Ovary (tissue), 10 donors: ENCODE data around the gene ARL17A. TPM values are rescaled to one million over a fixed set of nuclear protein-coding genes. Genes with fewer than 3 reads are reported as not detected.
"Not testable (repeated sequence)": the region's sequence is repeated elsewhere in the genome, so short reads cannot be mapped to it uniquely, and the experiment has no call there.

Source experiments
- DNase-seq, 5 donors: peaks; one replicate each; pipeline ENCODE4 v3.0.0-alpha.2; 2019 to 2020
- H3K27ac ChIP-seq, 2 donors: fragments of 200-600 bp; one replicate each; pipeline versions ENCODE4 v1.5.1 to v1.8.0; 2019 to 2022
- H3K27me3 ChIP-seq: fragments of 200-600 bp; one replicate; pipeline ENCODE4 v1.8.0; 2022
- H3K36me3 ChIP-seq: fragments of 200-600 bp; sonication (generic); one replicate; pipeline ENCODE4 v1.5.1; 2019
- H3K4me1 ChIP-seq: one replicate; pipeline ENCODE4 v1.8.1; 2013; ENCODE audit warnings: mild to moderate bottlenecking, moderate library complexity; ENCODE audit not compliant: insufficient read depth
- H3K4me3 ChIP-seq: fragments of 200-600 bp; sonication (generic); one replicate; pipeline ENCODE4 v1.5.1; 2017
- H3K9me3 ChIP-seq, 2 donors: fragments of 200-600 bp in 1 of 2; sonication (generic) in 1 of 2; one replicate each; pipeline versions ENCODE4 v1.5.1 to v1.8.1; 2013 to 2019; ENCODE audit warnings: mild to moderate bottlenecking in 1 of 2, moderate library complexity in 1 of 2
- WGBS, 3 donors: extraction: QIAGEN DNeasy Blood & Tissue Kit in 1 of 3; methylation state at CpG; one replicate each; pipeline versions ENCODE4 v1.1.5 to v1.1.7; 2013 to 2017; 5-methylcytosine and 5-hydroxymethylcytosine counted together
- intact Hi-C, 4 donors: fragments of 100-400 bp; cut with DNase I; formaldehyde crosslinking; loops; one replicate each; pipeline versions ENCODE4 v1.11.0 to v1.15.1; 2022 to 2023
- long read RNA-seq, 3 donors: library from polyadenylated mRNA in 2 of 3; unstranded in 2 of 3; transcript quantifications; one replicate each; pipeline ENCODE4 v2.0.0 and lab custom pipeline, GENCODE V29; 2021 to 2026
- polyA plus RNA-seq, 2 donors: library from polyadenylated mRNA; stranded (reverse); fragments of 200-250 nt in 1 of 2; fragments of 350-450 nt in 1 of 2; fragmentation: Illumina TruSeq in 1 of 2; extraction: RNeasy Lipid Tissue Mini Kit (QIAGEN cat#74804) in 1 of 2; gene quantifications; one replicate each; pipeline ENCODE4 v1.2.3, GENCODE V29; 2013 to 2014
- total RNA-seq, 7 donors: library from RNA; depleted of rRNA in 2 of 7; stranded (reverse); fragments of >200 nt in 2 of 7; fragmentation: NEBNext Ultra II Directional in 3 of 7; extraction: Animal tissue kit (Norgen Biotek cat#: 25700) in 3 of 7; gene quantifications; one replicate each; pipeline versions ENCODE4 v1.1.0 to v1.2.4, GENCODE V29; 2016 to 2023
- donor health status: DM: no; HTN: no; CAD: no; lungs with moderate emphysema.
- donor health status: DM: no; HTN: no; CAD: no.
- donor health status: Bipolar disorder and iron deficiency.
- donor health status: DM: yes; HTN: yes; CAD: no.
- donor health status: DM: no; HTN: no; CAD: no.
- donor health status: DM: yes; HTN: yes; CAD: no.

Gene ARL17A
- 10 to 100 TPM in 5 of 7 donors, 1 to 10 TPM in 2; 8.3 to 23.8 (median 17.9) TPM for total RNA-seq
- 1 to 10 TPM; 5.2 to 9.2 TPM for polyA plus RNA-seq
- long read RNA-seq, donor 1, partial matches to known transcripts, result 1 of 38 reads
- long read RNA-seq, donor 1, other reads (novel, unspliced or antisense), result 32 of 38 reads
- long read RNA-seq, donor 2, partial matches to known transcripts, result 0 of 1 reads
- long read RNA-seq, donor 2, other reads (novel, unspliced or antisense), result 0 of 1 reads
- long read RNA-seq, donor 3, partial matches to known transcripts, result 3 of 34 reads
- long read RNA-seq, donor 3, other reads (novel, unspliced or antisense), result 30 of 34 reads

DNA sequence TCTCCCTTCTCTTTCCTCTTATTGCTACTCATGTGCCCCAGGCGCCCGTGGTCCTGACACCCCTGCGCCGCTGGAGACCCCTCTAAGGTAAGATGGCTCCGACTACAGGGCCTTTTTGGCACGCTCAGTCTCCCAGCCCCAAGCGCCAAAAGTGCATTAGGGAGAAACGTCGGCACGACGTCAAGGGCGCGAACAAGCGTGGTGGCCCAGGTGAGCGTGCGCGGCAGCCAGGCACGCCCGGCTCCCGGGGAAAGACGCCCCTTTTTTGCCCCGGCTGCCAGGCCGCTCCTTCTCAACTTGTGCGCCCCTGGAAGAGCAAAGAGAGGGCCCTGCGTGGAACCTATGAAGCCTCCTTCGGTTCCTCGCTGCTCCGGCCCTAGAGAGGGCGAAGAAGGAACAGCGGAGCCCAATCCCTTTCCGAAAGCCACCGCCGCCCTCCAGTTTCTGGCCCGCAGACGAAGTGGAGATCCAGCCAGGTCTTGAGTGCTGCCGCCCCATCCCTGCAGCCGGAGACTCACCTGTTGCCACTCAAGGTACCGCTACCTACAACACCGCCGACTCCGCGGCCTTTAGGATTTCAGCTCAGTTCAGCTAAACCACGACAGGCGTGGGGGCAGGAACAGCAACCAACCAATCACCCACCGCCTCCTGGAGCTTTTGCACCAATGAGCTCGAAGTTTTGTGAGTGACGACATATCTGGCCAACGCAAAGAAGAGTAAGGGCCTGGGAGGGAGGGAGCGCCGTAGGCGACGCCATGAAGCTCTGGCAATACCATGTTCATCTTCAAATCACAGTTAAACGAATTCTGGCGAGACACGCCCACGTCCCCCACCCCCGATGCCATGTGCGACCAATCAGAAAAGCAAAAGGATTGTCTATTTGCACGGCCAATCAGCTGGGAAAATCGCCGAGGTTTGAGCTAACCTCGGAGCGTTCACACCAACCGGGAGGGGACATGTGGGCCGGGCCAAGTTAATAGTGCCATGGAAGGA lies at the start of gene ARL17A:
ARL17A (minus strand) TSS at position 609 of the 993 bp plus-strand sequence. CDS start 3,369 bp downstream, outside the sequence.
- H3K27ac ChIP-seq, H3K36me3 ChIP-seq, intact Hi-C loops, H3K27me3 ChIP-seq, H3K4me3 ChIP-seq, H3K9me3 ChIP-seq, H3K4me1 ChIP-seq: not testable (repeated sequence)
- WGBS, 3 donors, result 1% methylated on average over 7 of the region's 65 CpGs; no CpG with 5 or more reads in 2 of the 3 donors
- peak; percentile 64 to 82 (median 73) for DNase-seq

DNA sequence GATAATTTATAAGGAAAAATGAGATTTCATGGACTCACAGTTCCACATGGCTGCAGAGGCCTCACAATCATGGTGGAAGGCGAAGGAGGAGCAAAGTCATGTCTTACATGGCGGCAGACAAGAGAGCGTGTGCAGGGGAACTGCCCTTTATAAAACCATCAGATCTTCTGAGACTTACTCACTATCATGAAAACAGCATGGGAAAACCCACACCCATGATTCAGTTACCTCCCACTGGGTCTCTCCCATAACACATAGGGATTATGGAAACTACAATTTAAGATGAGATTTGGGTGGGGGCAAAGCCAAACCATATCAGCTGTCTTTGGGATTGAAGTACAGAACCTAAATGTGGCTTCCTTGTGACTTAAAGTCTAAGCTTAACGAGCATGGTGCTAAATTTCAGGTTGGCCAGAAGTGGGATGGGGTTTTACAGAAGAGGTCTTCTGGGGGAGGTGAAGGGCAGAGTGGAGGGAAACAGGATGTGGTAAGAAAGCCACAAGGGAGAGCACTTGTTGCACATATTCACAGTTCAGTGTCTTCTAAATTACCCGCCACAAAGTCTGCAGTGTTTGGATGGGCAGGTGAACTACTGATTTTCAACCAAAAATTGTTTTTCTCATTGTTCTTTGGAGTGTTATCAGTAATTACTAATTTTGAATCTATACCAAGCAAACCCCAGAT lies 49.4 kb upstream of the ARL17A start:
- no CpG with 5 or more reads among the region's 5 CpGs for whole genome bisulfite sequencing, 3 donors

DNA sequence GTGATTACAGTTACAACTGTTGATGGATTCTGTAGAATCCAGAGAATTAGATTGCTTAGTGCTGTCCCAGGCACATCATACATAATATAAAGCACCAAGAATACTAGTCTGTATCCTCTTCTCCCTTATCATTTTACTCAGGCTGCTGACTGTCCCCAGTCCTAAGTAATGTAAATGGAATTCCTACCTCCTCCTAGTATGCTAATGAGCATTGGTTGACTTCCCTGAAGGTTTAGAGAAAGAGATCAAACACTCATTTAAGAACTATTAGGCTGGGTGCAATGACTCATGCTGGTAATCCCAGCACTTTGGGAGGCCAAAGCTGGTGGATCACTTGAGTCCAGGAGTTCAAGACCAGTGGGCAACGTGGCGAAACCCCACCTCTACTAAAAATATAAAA lies 48.0 kb upstream of the ARL17A start:
- no CpG with 5 or more reads among the region's 2 CpGs for WGBS, 3 donors
- H3K27me3 ChIP-seq, intact Hi-C loops, H3K4me1 ChIP-seq, H3K36me3 ChIP-seq, H3K27ac ChIP-seq, H3K4me3 ChIP-seq, H3K9me3 ChIP-seq, DNase-seq: not testable (repeated sequence)

More for the DNA sequence above, 49.4 kb upstream of the ARL17A start:
- H3K27ac ChIP-seq, H3K27me3 ChIP-seq, DNase-seq, H3K4me3 ChIP-seq, H3K36me3 ChIP-seq, H3K9me3 ChIP-seq, intact Hi-C loops, H3K4me1 ChIP-seq: not testable (repeated sequence)

DNA sequence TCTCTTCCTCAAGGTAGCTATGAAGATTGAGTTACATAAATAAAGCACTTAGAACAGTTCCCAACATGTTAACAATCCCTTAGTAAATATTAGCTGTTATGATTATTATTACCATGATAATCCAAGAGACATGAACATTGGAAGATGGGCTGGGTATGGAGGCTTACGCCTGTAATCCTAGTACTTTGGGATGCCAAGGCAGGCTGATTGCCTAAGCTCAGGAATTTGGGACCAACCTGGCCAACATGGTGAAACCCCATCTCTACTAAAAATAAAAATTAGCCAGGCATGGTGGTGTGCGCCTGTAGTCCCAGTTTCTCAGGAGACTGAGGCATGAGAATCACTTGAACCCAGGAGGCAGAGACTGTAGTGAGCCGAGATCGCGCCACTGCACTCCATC lies 45.2 kb upstream of the ARL17A start:
- no CpG with 5 or more reads among the region's 5 CpGs for WGBS, 3 donors
- H3K27me3 ChIP-seq, H3K9me3 ChIP-seq, H3K4me3 ChIP-seq, H3K36me3 ChIP-seq, intact Hi-C loops, DNase-seq, H3K4me1 ChIP-seq, H3K27ac ChIP-seq: not testable (repeated sequence)

DNA sequence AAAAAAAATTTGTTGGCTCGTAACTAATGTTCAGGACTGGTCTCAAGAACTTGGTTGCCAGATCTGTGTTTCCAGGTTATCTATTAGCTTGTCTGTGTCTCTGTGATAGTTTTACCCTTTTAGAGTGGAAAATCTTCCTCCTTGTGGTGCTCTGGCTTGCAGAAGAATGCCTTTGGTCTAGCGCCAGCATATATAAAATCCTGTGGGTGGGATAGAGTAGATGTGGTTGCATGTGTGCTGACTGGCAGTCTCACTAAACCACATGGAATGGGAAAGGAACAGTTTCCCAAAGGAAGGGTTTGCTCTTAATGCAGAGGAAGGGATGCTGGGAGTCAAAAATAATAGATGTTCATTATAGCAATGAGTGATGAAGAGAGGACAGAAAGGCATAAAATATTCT lies 44.3 kb upstream of the ARL17A start:
- H3K27ac ChIP-seq, H3K9me3 ChIP-seq, intact Hi-C loops, DNase-seq, H3K27me3 ChIP-seq, H3K4me1 ChIP-seq, H3K36me3 ChIP-seq, H3K4me3 ChIP-seq: not testable (repeated sequence)
- WGBS, 3 donors, result no CpG with 5 or more reads among the region's 2 CpGs

DNA sequence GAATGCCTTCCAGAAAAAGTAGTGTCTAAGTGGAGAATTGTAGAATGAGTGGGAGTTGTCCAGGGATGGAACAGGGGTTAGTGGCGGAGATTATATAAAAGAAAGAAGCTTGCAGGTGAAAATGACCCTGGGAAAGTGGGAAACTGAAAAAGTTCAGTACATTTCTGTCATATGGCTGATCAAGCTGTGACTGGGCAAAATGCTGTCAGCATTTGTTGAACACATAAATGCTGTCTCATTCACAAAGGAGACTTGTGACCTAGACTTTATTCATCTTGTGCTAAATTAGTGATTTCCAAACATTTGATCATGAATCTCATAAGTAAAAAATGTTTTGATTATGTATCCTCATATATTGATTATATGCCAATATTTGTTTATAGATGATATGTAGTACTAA lies 39.5 kb upstream of the ARL17A start:
- intact Hi-C loops, H3K4me3 ChIP-seq, DNase-seq, H3K27me3 ChIP-seq, H3K4me1 ChIP-seq, H3K36me3 ChIP-seq, H3K27ac ChIP-seq, H3K9me3 ChIP-seq: not testable (repeated sequence)
- no CpG with 5 or more reads among the region's 1 CpG for WGBS, 3 donors

DNA sequence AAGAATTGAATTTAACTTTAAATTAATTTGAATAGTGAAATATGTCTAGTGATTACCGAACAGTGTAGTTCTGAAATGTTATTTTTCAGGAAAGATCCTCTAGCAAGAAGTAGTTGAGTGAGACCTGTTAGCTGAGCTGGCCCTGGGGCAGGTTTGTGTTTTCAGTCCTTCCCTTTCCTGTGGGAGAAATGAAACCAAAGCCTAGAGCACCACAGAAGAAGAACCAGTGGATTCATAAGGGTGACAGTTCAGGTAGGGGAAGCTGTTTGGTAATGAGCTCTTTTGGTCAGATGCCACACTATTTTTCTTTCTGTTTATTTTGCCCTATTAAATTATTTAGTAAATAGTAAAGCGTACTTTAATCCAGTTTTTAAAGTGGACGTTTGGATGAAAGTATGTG lies 37.6 kb upstream of the ARL17A start:
- intact Hi-C loops, H3K4me1 ChIP-seq, H3K36me3 ChIP-seq, H3K27ac ChIP-seq, H3K4me3 ChIP-seq, H3K27me3 ChIP-seq, DNase-seq, H3K9me3 ChIP-seq: not testable (repeated sequence)
- no CpG with 5 or more reads among the region's 3 CpGs for WGBS, 3 donors

DNA sequence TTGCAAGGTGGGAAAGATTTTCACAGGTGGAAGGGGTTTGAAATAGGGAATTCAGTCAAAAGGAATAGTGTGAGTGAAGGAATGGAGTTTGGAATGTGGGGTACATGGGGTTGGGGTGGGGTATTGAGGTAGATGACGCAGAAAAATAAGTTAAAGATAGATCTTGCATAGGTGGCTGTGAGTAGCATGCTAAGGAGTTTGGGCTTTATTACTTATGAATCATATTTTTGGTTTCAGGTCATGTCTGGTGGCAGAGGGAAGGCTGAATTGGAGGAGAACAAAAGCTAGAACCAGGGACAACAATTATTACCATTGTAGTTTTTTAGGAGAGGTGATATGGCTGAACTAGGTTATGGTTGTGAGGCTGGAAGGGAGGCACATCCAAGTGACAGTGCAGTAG lies 34.4 kb upstream of the ARL17A start:
- no CpG with 5 or more reads among the region's 1 CpG for WGBS, 3 donors
- H3K36me3 ChIP-seq, H3K4me1 ChIP-seq, DNase-seq, intact Hi-C loops, H3K9me3 ChIP-seq, H3K4me3 ChIP-seq, H3K27ac ChIP-seq, H3K27me3 ChIP-seq: not testable (repeated sequence)

DNA sequence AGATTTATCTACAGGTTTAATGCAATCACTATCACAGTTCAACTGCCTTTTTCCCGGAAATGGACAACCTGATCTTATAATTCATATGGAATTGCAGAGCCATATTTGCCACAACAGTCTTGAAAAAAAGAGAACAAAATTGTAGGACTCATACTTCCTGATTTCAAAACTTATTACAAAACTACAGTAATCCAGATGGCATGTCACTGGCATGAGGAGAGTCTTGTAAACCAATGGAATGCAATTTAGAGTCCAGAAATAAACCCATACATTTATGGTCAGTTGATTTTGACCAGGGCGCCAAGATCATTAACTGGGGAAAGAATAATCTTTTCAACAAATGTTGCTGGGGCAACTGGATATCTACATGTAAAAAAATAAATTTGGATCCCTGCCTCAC lies 31.8 kb upstream of the ARL17A start:
- 100% methylated on average over 1 of the region's 2 CpGs; no CpG with 5 or more reads in 1 of the 3 donors for WGBS, 3 donors
- H3K27me3 ChIP-seq, H3K27ac ChIP-seq, intact Hi-C loops, H3K4me1 ChIP-seq, H3K9me3 ChIP-seq, H3K4me3 ChIP-seq, H3K36me3 ChIP-seq, DNase-seq: not testable (repeated sequence)

DNA sequence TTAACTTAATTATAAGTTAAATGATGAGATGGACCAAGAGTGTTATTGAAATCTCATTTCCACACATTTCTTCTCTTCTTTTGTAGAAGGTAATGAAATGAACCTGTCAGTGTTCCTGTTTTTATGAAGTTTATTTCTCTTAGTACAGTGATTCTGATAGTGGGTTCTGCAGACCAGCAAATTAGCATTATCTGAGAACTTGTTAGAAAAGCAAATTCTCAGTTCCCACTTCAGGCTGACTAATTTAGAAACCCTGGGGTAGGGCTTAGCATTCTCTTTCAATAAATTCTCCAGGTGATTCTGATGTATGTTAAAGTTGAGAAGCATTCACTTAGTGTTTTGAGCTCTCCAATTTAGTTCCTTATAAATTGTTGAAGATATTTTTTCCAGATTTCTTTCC lies 23.6 kb upstream of the ARL17A start:
- H3K9me3 ChIP-seq, H3K27me3 ChIP-seq, H3K36me3 ChIP-seq, H3K27ac ChIP-seq, H3K4me1 ChIP-seq, intact Hi-C loops, DNase-seq, H3K4me3 ChIP-seq: not testable (repeated sequence)

DNA sequence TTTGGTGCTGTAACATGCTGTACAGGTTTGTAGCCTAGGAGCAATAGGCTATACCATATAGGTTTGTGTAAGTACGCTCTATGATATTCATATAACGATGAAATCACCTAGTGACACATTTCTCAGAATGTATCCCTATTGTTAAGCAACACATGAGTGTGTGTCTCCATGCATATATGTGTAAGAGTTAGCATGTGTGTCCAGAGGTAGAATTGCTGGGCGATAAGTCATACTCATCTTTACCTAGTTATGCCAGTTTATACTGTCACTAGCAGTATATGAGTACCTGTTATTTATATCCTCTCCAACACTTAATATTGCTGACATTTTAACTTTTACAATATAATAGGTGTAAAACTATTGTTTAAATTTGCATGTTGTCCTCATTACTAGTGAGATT lies 21.3 kb upstream of the ARL17A start:
- H3K4me1 ChIP-seq, H3K36me3 ChIP-seq, H3K4me3 ChIP-seq, intact Hi-C loops, H3K9me3 ChIP-seq, H3K27ac ChIP-seq, DNase-seq, H3K27me3 ChIP-seq: not testable (repeated sequence)
- no CpG with 5 or more reads among the region's 3 CpGs for WGBS, 3 donors
